H54 (cell line): ENCODE results near the gene APLNR.

Experiments
- DNase-seq: peaks from one replicate; pipeline ENCODE4 v3.0.0; 2011; ENCODE audit warnings: low spot score, mixed read lengths; ENCODE audit not compliant: insufficient read length
- FAIRE-seq: peaks from 3 replicates; lab custom pipeline; 2011; peaks lifted over from hg19 to GRCh38; lab: Jason Lieb, UNC
- POLR2A ChIP-seq: IDR thresholded peaks from 2 replicates; pipeline ENCODE4 v1.6.1; 2011; ENCODE audit warnings: low read depth, mild to moderate bottlenecking, low read length

APLNR gene

GRCh38 chr11:57192316-57192715 lies 44.7 kb downstream of the APLNR start:
- no peak for FAIRE-seq
- DNase-seq = no peak
- TF ChIP-seq POLR2A = no peak

- FAIRE-seq (no peak), DNase-seq (no peak)
- TF ChIP-seq POLR2A = no peak
These were observed 45.5 kb downstream of the APLNR start for GRCh38 chr11:57191311-57192219.

GRCh38 chr11:57190548-57190947 lies 46.5 kb downstream of the APLNR start:
- no peak for FAIRE-seq
- no peak for TF ChIP-seq POLR2A
- DNase-seq = no peak
